Measurements from ENCODE around the gene HOXA13.

- TF ChIP-seq, protein P1, sequence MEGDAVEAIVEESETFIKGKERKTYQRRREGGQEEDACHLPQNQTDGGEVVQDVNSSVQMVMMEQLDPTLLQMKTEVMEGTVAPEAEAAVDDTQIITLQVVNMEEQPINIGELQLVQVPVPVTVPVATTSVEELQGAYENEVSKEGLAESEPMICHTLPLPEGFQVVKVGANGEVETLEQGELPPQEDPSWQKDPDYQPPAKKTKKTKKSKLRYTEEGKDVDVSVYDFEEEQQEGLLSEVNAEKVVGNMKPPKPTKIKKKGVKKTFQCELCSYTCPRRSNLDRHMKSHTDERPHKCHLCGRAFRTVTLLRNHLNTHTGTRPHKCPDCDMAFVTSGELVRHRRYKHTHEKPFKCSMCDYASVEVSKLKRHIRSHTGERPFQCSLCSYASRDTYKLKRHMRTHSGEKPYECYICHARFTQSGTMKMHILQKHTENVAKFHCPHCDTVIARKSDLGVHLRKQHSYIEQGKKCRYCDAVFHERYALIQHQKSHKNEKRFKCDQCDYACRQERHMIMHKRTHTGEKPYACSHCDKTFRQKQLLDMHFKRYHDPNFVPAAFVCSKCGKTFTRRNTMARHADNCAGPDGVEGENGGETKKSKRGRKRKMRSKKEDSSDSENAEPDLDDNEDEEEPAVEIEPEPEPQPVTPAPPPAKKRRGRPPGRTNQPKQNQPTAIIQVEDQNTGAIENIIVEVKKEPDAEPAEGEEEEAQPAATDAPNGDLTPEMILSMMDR (conservative IDR thresholded peaks at IDR 0.05): no peak
- no peak for TF ChIP-seq EZH2 (IDR thresholded peaks at IDR 0.05; ENCODE audit: low read depth)
Measured at GRCh38 chr7:27148756-27149641, 50.9 kb downstream of the HOXA13 start.
